ENCODE results near the gene GMPR. TPM values are rescaled to one million over a fixed set of nuclear protein-coding genes. Genes with fewer than 3 reads are reported as not detected.

The GMPR gene
- total RNA-seq, 4 donors from 2014 or later: 3.2 to 6.8 (median 4.8) TPM

- TF ChIP-seq, protein P1, sequence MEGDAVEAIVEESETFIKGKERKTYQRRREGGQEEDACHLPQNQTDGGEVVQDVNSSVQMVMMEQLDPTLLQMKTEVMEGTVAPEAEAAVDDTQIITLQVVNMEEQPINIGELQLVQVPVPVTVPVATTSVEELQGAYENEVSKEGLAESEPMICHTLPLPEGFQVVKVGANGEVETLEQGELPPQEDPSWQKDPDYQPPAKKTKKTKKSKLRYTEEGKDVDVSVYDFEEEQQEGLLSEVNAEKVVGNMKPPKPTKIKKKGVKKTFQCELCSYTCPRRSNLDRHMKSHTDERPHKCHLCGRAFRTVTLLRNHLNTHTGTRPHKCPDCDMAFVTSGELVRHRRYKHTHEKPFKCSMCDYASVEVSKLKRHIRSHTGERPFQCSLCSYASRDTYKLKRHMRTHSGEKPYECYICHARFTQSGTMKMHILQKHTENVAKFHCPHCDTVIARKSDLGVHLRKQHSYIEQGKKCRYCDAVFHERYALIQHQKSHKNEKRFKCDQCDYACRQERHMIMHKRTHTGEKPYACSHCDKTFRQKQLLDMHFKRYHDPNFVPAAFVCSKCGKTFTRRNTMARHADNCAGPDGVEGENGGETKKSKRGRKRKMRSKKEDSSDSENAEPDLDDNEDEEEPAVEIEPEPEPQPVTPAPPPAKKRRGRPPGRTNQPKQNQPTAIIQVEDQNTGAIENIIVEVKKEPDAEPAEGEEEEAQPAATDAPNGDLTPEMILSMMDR (IDR thresholded peaks at IDR 0.05; ENCODE audit: low read depth): no peak
Observed at GRCh38 chr6:16294371-16294770, 56.0 kb downstream of the GMPR start.

DNA sequence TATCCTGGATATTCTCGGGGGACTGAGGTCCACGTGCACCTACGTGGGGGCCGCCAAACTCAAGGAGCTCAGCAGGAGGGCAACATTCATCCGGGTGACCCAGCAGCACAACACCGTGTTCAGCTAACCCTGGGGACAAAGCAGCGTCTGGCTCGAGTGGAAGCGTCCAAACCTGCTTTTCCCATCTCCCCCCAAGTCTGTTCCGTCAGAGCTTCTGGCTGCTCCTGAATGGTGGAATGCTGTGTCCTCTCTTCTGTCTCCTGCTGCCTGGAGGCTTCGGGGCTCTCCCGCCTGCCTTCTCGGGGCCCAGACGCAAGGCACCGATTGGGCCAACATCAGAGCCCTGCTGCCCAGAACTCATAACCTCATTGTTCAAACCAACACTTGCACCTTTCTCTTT, 56.7 kb downstream of the GMPR start:
- TF ChIP-seq, protein P1 (IDR thresholded peaks at IDR 0.05; ENCODE audit: low read depth): no peak

- TF ChIP-seq, protein P1 (IDR thresholded peaks at IDR 0.05; ENCODE audit: low read depth): no peak
Observed at GRCh38 chr6:16295471-16295870, 57.1 kb downstream of the GMPR start.

DNA sequence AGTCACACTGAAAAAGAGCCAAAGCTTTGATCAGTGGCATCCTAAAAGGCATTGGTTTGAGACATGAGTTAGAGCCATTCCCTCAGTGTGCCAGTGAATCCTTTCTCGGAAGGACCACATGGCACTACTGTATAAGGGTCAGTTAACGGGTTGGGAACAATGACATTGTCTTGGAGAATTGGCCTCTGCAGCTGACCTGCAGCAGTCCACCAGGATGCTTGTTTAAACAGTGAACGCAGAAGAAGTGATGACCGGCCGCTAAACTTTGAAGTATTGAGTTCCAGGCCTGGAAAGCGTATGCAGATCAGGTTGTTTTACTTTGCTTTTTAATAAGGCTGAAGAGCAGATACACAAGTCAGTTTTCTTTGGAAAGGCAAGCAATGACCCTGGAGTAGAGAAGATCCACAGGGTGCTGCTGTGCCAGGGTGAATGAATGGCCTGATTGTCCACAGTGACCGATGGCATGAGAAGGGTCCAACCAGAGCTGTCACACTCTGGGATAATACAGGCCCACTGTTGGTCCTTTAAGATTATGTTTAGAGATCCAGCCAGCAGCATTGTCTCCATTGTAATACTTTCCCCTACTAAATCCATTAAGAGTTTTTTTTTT, 57.8 kb downstream of the GMPR start:
- TF ChIP-seq, protein P1 (IDR thresholded peaks at IDR 0.05; ENCODE audit: low read depth): no peak

- TF ChIP-seq, protein P1 (IDR thresholded peaks at IDR 0.05; ENCODE audit: low read depth): no peak
Observed at GRCh38 chr6:16299861-16300260, 61.5 kb downstream of the GMPR start.

GRCh38 chr6:16301511-16301910, 63.1 kb downstream of the GMPR start:
- TF ChIP-seq, protein P1 (IDR thresholded peaks at IDR 0.05; ENCODE audit: low read depth): no peak

- TF ChIP-seq, protein P1 (IDR thresholded peaks at IDR 0.05; ENCODE audit: low read depth): no peak
Observed at GRCh38 chr6:16302721-16303552, 64.5 kb downstream of the GMPR start.
